Stimulated activated CD8-positive, alpha-beta memory T cell treated with anti-CD3 and anti-CD28 coated beads, Interleukin-7, amount 100 ng/mL, for 48 hours (primary cell): ENCODE data around the gene SLC12A7.
"Not testable (repeated sequence)": the region's sequence is repeated elsewhere in the genome, so short reads cannot be mapped to it uniquely, and the experiment has no call there.

Experiments
- DNase-seq, 2 donors: peaks; one replicate each; pipeline ENCODE4 v3.0.0-alpha.2; 2020; ENCODE audit warnings: low read depth in 1 of 2; ENCODE audit errors: extremely low read depth in 1 of 2

Gene SLC12A7

DNA sequence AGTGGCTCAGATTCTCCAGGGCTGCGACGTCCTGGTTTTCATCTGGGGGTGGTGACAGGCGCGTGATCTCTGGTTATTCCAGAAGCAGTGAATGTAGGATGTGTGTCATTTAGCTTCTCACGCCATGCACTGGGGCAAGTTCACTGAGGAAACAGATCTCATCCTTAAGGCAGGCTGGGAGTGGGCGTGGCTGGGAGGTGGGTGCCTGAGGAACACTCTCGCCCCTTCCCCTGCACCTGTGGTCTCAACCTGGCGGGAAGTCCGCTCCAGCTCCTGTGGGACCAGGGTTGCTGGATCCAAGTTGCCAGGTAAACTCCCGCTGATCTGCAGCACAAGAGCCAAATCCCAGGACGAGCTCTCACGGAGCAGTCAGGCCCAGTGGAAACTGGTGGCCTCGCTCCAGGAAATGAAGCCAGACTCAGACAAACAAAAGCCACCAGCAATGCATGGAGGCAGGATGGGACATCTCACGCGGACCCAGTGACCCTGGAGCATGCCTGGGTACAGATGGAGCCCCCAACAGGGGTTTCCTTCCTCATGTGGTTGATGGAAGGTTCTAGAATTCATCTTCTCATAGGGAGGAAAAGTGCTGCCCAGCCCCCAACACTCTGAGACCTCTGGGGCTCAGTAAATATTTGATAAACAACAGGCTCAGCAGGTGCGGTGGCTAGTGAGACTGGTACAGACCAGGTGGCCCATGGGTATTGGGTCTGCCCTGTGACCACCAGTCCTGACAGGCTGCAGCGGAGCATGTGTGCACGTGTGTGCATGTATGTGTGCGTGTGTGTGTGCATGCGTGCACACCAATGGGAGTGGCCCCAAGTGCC is 16.3 kb upstream of the SLC12A7 start:
- DNase-seq, result no peak

DNA sequence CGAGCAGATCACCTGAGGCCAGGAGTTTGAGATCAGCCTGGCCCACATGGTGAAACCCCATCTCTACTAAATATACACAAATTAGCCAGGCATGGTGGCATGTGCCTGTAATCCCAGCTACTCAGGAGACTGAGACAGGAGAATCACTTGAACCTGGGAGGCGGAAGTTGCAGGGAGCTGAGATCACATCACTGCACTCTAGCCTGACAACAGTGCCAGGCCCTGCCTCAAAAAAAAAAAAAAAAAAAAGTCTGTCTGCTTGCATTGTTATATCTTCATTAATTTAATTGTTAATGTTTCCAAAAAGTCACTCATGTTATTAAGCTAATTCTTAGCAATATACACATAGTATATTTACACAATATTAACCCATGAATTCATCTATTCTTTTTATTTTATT is 13.8 kb upstream of the SLC12A7 start:
- DNase-seq, result not testable (repeated sequence)

DNA sequence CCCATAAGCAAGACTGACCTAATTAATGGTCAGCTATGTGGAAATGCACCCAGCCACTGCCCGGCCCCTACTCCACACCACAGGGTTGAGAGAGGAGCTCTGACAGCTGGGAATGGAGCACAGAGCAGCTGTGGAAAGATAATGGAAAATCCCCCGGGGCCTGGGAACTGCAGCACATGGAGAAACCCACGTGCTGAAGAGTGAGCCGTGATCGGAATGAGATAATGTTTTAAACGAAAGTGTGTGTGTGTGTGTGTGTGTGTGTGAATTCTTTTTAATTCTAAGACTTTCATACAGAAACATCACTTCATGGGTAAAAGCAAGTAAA is 13.1 kb upstream of the SLC12A7 start:
- no peak for DNase-seq

DNA sequence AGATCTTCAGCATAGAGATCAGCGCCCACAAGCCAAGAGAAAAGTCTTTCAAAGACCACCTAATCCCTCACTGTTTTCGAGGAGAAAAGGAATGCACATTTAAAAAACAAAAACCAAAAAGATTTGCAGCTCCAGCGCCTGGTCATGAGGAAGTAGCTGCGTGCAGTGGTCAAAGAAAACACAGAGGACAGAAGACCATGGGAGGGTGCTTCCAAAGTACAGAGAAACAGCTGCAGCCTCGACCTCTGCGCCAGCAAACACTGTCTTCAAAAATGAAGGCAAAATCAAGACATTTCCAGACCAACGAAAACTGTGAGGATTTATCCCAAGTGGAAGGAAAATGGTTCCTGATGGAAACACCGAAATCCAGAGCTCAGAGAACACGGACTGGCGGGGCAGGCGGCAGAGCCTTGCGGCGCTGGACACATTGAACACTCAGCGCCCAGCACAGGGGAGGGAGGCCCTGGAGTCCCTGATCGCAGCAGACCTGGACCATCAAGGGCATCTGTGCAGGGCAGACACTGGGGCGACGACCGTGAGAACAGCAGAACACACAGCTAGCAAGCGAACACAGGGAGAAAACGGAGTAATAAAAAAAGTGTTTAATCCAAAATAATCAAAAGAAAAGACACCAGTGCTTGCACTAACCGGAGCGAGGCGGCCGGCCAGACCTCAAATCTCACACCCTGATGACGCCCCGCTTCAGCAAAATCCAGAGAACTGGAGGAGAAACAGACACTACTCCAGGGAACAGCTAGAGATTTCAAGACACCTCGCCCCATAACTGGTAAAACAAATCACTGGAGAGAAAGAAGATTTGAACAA is 12.6 kb upstream of the SLC12A7 start:
- no peak for DNase-seq

DNA sequence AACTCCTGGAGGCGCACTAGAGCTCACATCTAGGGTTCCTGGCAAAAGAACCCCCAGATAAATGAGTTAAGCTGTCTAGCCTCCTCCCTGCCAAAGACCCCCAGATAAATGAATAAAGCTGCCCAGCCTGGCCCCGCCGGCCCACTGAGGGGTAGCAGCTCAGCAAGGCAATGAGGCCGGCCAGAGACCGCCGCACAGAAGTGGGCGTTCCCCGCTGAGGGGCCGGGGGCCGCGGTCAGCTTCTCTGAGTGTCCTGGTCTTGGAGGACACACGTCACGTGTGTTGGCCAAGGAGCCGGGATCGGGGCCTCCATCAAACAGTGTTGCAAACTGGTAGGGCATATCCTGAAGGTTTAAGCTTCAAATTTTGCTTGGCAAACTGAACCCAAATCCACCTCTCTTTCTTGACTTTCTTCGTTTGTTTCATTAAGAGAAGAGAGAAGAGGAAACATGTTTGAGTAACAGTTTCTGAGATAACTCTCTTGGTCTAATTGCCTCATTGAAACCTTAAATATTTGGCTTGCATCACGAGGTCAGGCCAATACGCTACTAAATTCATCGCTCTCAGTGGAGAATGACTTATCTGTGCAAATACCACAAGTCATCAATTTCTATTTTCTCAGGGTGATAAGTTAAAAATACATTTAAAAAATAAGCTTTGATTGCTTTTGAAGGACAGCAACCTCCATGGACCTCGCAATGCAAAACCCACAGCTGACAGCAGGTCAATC is 11.7 kb upstream of the SLC12A7 start:
- no peak for DNase-seq

DNA sequence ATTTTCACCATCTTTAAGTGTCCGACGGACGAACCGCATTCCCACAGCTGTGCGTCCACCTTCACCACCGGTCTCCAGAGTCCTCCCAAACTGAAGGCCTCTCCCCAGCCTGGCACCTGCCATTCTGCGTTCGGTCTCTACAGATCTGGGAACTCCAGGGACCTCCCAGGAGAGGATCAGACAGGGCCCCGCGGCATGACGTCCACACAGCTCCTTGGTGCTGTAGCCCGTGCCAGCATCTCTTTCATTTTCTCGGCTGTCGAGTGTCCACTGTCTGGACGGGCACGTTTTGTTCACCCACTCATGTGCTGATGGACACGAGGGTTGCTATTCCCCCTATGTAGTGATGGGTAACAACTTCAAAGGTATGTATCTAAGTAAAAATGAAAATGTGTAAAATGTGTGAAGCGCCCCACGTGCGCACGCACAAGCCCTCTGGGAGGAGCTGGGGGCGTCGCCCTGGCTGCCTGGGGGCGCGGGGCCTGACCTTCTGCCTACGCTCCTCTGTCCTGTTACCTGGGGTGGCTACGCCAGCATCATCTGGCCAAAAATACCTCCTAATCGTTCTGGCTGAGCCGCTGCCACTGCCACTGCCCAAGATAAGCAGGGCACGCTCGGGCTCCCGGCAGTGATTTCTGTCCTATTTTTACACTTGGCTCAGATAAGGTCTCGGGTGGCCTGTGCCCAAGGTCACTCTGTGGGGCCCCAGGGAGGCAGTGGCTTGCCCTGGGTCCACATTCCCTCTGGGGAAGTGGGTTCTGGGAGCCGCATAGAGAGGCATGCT is 10.8 kb upstream of the SLC12A7 start:
- no peak for DNase-seq

DNA sequence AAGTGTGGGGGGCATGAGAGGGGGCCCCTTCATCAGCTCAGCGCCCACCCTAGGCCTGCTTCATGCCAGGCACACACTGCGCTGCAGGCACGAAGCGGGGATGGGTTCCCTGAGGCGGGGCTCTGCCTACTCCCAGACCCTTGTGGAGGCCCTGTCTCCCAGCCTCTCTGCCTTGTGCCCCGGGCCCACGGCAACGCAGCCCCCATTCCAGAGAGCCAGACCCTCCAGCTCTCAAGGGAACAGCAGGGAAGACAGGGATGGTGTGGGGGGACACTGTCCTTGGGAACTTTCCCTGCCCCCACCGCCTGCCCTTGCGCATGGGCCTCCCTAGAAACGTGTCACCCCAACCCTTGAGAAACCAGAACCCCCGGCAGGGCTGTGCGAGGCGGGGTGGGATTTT is 10.0 kb upstream of the SLC12A7 start:
- DNase-seq, result no peak

DNA sequence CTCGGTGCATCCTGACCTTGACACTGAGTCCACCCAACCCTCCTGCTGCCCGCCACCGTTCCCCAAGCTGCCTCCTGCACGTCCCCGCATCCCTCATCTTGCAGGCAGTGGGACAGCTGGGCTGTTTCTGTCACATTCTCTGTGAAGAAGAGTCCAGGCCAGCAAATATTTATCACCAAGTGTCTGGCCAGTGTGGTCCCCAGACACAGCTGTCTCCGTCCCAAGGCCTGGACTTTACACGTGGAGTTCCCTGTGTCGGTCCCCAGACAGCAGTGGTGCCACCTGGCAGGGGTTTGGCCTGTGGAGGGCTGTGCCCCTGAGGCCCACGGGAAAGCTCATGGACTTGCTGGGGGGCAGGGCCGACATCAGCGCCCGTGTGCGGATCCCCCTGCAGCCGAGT is 9.2 kb upstream of the SLC12A7 start:
- no peak for DNase-seq

DNA sequence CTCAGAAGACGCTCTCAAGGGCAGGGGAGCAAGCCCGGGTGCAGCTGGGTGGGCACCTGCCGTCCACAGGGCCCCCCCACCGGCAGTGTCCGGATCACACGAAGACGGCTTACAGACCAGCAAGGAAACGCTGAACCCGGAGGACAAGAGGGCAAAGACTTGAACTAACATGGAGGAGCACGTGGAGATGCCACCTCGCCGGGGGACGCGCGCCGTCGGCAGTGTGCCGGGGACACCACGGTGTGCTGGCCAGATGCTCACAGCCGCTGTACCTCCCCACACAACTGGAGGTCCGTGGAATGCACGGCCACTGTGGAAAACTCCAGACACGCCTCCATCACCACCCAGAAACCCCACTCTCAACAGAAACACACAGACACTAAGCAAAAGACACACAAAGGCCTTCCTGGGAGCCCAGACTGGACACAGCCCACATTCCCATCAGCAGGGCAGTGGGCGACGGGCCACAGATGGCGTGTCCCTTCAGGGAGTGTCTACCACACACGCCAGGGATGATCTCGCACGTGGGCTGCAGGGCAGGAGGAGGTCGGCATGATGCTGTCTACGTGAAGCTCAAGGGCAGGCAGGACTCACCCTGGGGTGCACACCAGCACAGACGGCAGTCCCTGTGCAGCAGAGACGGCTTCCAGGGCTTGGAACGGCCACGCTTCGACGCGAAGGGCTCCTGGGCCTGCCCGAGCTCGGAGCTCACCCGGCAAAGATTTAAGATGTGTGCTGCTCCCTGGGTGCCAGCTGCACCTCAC is 8.6 kb upstream of the SLC12A7 start:
- DNase-seq, result no peak

DNA sequence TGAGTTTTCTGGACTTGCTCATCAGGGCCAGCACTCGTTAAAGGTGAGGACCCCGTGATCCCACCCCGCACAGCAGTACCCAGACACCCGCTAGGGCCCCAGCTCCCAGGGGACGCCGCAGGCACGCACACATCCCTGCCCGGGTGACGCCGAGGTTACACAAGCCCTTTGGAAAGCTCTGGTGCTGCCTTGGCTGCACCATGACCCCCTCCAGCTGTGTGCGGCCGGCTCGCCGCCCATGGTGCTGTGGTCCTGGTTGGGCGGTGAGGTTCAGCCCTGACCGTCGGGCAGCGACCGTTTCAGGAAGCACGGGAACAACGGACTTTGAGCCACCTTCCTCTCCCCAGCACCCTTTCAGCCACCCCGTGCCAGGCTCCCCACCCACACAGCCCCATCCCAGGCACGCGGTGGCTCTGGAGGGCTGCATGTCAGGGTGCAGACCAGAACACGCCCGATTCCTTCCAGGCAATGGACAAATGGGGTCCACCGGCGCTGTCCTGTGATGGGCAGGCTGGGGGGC is 7.5 kb upstream of the SLC12A7 start:
- DNase-seq, result no peak

DNA sequence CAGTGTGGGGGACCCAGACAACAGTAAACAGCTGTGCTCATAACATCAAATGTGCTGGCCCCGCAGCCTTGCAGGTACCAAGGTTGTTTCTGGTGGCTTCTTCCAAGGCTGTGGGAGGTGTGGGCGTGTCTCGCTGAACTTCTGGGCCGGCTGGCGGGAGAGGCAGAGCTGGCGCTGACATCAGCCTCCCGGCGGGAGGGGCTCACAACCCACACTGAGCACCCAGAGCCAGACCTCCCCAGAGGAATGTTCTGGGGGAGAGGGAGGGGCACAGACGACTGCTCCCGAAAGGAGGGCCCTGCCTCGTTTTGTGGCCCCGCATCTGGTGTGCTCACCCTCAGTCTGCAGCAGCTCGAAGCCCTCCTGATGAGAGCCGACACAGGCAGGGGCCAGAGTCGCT is 6.9 kb upstream of the SLC12A7 start:
- no peak for DNase-seq

DNA sequence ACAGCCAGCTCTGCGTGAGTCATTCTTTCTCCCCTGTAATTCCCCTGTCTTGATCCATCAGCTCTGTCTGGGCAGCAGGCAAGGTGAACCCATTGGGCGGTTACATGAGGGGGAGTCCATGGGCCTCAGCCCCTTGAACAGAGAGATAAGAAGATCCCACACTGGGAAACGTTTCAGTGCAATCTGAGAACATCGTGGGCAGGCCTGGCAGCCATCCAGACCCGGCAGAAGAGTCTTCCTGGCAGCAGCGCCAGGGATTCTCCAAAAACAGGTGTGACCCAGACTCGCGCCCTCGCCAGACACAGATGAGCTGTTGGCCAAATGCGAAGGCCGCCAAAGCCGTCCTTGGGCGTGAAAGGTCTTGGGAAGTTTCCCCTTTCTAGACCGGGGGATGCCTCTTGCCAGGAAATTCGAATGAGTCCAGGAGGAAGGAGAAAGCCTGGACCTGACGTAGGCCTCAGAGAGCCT is 6.4 kb upstream of the SLC12A7 start:
- no peak for DNase-seq

DNA sequence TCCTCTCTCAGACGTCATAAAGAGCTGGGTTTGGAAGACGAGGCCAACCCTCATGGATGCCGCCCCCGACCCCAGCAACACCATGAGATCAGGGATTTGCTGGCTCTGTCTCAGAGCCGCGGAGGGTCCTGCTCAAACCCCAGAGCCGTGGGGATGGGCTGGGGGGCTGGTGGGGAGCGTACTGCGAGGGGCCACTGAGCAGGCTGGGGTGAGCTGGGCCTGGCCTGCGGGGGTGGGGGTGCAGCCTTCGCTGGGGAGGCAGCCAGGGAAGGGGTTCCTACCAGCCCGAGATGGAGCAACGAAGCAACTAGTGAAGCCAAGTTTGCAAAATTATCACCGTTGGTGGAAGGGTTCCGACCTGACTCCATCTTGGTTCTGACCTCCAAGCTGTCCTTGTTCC is 5.1 kb upstream of the SLC12A7 start:
- no peak for DNase-seq

DNA sequence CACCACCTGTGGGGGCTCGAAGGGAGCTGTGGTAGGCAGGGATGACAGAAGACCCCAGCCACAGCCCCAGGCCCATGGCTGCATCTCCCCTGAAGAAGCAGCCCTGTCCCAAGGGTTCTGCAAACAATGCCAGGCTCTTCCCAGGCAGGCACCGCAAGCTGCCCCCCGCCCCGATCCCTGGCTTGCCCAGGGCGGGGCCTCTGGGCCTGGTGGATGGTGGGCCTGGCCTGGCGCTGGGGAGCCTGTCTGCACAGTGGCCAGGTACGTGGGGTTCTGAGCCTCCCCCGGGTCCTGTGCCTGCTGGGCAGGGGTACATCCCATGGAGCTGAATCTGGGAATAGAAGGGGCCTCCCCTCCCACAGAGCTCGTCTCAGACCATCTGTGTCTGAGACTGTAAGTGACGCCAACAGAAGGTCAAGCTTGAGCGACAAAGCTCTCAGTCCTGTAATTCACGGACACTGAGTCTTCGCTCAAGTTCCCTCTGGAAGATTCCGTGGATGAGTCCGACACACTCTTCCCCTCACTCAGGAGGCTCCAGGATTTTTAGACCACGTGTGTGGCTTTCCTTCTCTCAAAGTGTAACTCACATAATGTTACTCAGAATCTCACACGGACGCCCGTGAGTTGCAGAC is 4.4 kb upstream of the SLC12A7 start:
- no peak for DNase-seq

DNA sequence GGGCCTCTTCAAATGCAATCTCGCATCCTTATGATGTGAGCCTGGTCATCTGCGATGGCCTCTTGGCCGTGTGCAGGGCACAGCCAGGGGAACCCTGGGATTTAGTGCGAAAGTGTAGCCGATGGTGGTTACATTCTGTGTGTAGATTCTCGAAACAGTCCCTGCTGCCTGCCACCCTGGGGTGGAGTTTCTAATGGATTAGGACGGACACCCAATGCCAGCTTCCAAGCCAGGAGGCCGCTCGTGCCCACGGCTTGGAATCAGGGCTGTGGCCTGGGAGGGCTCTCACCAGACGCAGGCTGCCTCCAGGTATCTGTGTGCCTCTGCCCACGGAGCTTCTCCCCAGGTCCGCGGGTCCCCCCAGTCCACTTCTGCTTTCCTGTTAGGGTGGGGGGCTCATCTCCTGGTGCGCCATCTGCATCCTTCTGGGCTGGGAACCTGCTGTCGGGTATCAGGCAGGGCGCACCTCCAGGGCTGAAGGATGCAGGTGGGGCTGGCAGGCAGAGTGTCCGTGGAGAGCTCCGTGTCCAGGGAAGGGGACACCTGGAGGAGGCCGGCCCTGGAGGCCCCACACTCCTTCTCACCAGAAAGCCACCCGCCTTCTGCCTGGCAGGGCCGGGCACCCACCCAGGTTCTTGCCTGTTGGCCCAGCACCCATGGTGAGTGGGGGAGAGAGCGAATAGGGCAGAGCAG is 3.4 kb upstream of the SLC12A7 start:
- DNase-seq, result no peak

DNA sequence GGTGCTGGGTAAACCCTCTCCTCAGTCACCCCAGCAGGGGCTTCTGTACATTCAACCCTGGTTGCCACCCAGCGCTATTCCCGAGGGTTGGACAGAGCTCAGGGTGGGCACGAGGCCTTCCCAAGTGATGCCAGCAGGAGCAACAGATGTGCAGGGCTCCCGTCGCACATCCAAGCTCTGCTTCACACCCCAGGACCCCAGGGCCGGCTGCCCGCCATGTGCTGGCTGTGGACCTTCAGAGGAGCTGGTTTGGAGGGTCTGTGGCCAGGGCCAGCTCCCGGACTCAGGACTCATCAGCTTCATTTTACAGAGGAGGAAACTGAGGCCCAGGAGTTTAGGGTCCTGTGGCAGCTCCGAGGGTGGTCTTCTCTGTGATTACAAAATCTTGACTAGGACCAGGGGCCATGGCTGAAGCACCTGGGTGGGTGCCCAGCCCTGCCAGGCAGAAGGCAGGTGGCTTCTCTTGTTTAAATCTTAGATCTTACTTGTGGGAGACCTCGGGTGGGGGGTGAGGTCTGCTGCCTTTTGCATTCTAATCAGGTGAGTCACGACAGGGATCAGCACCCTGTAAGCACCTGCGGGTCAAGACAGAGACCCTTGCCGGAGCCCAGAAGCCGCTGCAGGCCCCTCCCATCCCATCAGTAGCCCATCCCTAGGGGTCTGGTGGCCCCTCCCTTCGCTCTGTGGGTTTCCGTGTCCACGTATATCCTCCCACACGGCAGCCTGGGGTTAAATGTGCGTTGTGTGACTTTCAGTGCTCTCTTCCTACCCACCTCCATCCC is 2.1 kb upstream of the SLC12A7 start:
- no peak for DNase-seq

DNA sequence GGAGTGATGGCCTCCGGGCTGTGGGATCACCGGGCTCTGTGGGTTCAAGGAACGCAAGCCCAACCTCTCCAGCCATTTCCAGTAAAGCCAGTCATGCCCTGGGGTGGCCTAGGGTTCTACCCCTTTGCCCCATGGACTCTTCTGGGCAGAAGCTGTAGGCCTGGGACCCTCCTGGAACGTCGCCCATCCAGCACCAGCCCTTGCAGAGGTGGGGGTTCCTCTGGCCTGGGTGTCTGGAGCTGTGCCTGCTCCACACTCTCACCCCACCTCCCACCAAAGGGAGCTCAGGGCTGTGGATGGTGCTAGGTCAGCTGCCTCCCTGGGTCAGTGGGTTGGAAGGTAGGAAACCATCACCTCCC is 1.4 kb upstream of the SLC12A7 start:
- DNase-seq, result no peak
